ENCODE measurements around the gene LETM1. TPM values are rescaled to one million over a fixed set of nuclear protein-coding genes. Genes with fewer than 3 reads are reported as not detected.

Gene LETM1
- total and polyA plus RNA-seq, 2 experiments from 2014 or later: 23.3 to 68.9 TPM

DNA sequence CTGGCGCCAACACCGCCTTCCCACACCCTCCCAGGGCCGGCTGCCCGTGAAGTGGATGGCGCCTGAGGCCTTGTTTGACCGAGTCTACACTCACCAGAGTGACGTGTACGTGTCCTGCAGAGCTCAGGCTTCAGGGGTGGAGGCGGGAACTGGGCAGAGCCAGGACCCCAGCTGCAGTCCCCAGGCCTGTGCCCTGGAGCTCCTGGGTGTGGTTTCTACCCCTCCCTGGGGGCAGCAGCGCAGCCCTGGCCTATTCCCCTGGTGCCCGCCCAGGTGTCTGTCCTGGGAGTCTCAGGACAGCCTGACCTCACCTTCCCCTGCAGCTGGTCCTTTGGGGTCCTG, 49.8 kb downstream of the LETM1 start:
- no peaks in the 10 kb centered on the region for H3K27me3 ChIP-seq (ENCODE audit: insufficient read depth)
- Mint-ChIP-seq H3K36me3 (ENCODE audit: low read depth) (no peaks in the 10 kb centered on the region; the same call in 2 of the 3 replicates), H3K4me1 (no peaks in the 10 kb centered on the region), H3K9me3 (no peaks in the 10 kb centered on the region), H3K27me3 (ENCODE audit: insufficient read depth, low read depth, poor library complexity) (peaks cover 6% of the 10 kb centered on the region), H3K4me3 (no peak overlapping the region), H3K27ac (no peak overlapping the region)
- no peak overlapping the region for H2AFZ ChIP-seq
- no peaks in the 10 kb centered on the region for H4K20me1 ChIP-seq (replicated peaks; ENCODE audit: insufficient read depth)
- TF ChIP-seq POLR2AphosphoS5 (IDR thresholded peaks at IDR 0.05; ENCODE audit: low read depth) (no peak), ZNF331 (CRISPR knock-in tag; IDR thresholded peaks at IDR 0.05; ENCODE audit: low read depth) (no peak), EZH2phosphoT487 (IDR thresholded peaks at IDR 0.05; ENCODE audit: unreplicated experiment) (no peak), STAT1 (IDR thresholded peaks at IDR 0.05; ENCODE audit: unreplicated experiment) (no peak), JUNB (IDR thresholded peaks at IDR 0.05; ENCODE audit: unreplicated experiment) (no peak), EZH2 (IDR thresholded peaks at IDR 0.05; ENCODE audit: low read depth, unreplicated experiment) (no peak), ETS1 (IDR thresholded peaks at IDR 0.05) (no peak), ZNF462 (CRISPR knock-in tag; IDR thresholded peaks at IDR 0.05) (no peak), REST (IDR thresholded peaks at IDR 0.05; ENCODE audit: unreplicated experiment) (no peak)
- TF ChIP-seq, protein P1, sequence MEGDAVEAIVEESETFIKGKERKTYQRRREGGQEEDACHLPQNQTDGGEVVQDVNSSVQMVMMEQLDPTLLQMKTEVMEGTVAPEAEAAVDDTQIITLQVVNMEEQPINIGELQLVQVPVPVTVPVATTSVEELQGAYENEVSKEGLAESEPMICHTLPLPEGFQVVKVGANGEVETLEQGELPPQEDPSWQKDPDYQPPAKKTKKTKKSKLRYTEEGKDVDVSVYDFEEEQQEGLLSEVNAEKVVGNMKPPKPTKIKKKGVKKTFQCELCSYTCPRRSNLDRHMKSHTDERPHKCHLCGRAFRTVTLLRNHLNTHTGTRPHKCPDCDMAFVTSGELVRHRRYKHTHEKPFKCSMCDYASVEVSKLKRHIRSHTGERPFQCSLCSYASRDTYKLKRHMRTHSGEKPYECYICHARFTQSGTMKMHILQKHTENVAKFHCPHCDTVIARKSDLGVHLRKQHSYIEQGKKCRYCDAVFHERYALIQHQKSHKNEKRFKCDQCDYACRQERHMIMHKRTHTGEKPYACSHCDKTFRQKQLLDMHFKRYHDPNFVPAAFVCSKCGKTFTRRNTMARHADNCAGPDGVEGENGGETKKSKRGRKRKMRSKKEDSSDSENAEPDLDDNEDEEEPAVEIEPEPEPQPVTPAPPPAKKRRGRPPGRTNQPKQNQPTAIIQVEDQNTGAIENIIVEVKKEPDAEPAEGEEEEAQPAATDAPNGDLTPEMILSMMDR (conservative IDR thresholded peaks at IDR 0.05; ENCODE audit: low read depth in 2 of 2): no peak
- DNase-seq (ENCODE audit: low spot score) (no peak), ATAC-seq (no peak)
- H3K4me1 ChIP-seq (ENCODE audit: insufficient read depth): no peaks in the 10 kb centered on the region
- H3K36me3 ChIP-seq (ENCODE audit: insufficient read depth): no peaks in the 10 kb centered on the region
- H3K4me2 ChIP-seq: no peak overlapping the region
- H3F3A ChIP-seq (replicated peaks; ENCODE audit: low read depth): 0 out of 2 replicates have a peak, but pooled peaks cover 4% of the 10 kb centered on the region
- H3K9me2 ChIP-seq (ENCODE audit: insufficient read depth): no peaks in the 10 kb centered on the region
- H3K79me2 ChIP-seq (replicated peaks; ENCODE audit: insufficient read depth): no peaks in the 10 kb centered on the region
- no peak overlapping the region for H3K27ac ChIP-seq (ENCODE audit: low read depth)
- no peak overlapping the region for H3K4me3 ChIP-seq

Measured in GM23338 (cell line).